22Rv1 (cell line): ENCODE results near the gene AHRR.

Source experiments
- CTCF ChIP-seq: fragments of 450-650 bp; IDR thresholded peaks from 2 replicates; pipeline ENCODE4 v1.5.1; 2017; ENCODE audit warnings: mild to moderate bottlenecking
- ZFX ChIP-seq: fragments of 450-650 bp; IDR thresholded peaks from 2 replicates; pipeline ENCODE4 v1.6.1; 2017; ENCODE audit warnings: antibody characterized with exemption, borderline replicate concordance

- TF ChIP-seq CTCF (no peak), ZFX (no peak)
Measured at GRCh38 chr5:423233-423565, 101.7 kb downstream of the AHRR start.
